ENCODE measurements around the gene ZHX3. TPM values are rescaled to one million over a fixed set of nuclear protein-coding genes. Genes with fewer than 3 reads are reported as not detected.

Gene ZHX3
- total RNA-seq, 3 donors from 2014 or later (not counting 1 experiment from before 2014, with no cell fraction given): 9.0 to 11.8 (median 10.3) TPM

GRCh38 chr20:41275301-41275731 is 42.2 kb downstream of the ZHX3 start:
- ATAC-seq (no peak), DNase-seq (no peak)
- Mint-ChIP-seq H3K27ac (no peak overlapping the region), H3K4me1 (peaks cover 0 to 6% of the 10 kb centered on the region in 2 donors), H3K9me3 (no peaks in the 10 kb centered on the region), H3K27me3 (ENCODE audit: low read depth in 2 of 2) (no peaks in the 10 kb centered on the region), H3K36me3 (no peaks in the 10 kb centered on the region), H3K4me3 (no peak overlapping the region)
- no peak for TF ChIP-seq CTCF (IDR thresholded peaks at IDR 0.05)
- Histone ChIP-seq H3K36me3 (ENCODE audit: control insufficient read depth, insufficient read depth, low read length) (no peaks in the 10 kb centered on the region), H3K27me3 (ENCODE audit: control insufficient read depth, insufficient read depth, low read length) (no peaks in the 10 kb centered on the region), H3K4me3 (ENCODE audit: low read length) (no peak overlapping the region), H3K27ac (ENCODE audit: low read length) (no peak overlapping the region), H3K9me3 (ENCODE audit: control insufficient read depth, insufficient read depth, low read length) (no peaks in the 10 kb centered on the region), H3K4me1 (ENCODE audit: control insufficient read depth, insufficient read depth, low read length) (no peaks in the 10 kb centered on the region)
- 96% methylated on average over 4 of the region's 4 CpGs for WGBS (ENCODE audit: insufficient coverage)
- intact Hi-C loops (cut with micrococcal nuclease): no loop called here

- Histone ChIP-seq H3K36me3 (ENCODE audit: control insufficient read depth, insufficient read depth, low read length) (no peaks in the 10 kb centered on the region), H3K4me3 (ENCODE audit: low read length) (no peak overlapping the region), H3K9me3 (ENCODE audit: control insufficient read depth, insufficient read depth, low read length) (no peaks in the 10 kb centered on the region), H3K27ac (ENCODE audit: low read length) (no peak overlapping the region), H3K27me3 (ENCODE audit: control insufficient read depth, insufficient read depth, low read length) (no peaks in the 10 kb centered on the region), H3K4me1 (ENCODE audit: control insufficient read depth, insufficient read depth, low read length) (no peaks in the 10 kb centered on the region)
- intact Hi-C loops (cut with micrococcal nuclease): no loop called here
- 94% methylated on average over 2 of the region's 5 CpGs for WGBS (ENCODE audit: insufficient coverage)
- Mint-ChIP-seq H3K27me3 (ENCODE audit: low read depth in 2 of 2) (no peaks in the 10 kb centered on the region), H3K4me1 (peaks cover 0 to 6% of the 10 kb centered on the region in 2 donors), H3K4me3 (no peak overlapping the region), H3K27ac (no peak overlapping the region), H3K9me3 (no peaks in the 10 kb centered on the region), H3K36me3 (no peaks in the 10 kb centered on the region)
- DNase-seq: no peak
- no peak for TF ChIP-seq CTCF (IDR thresholded peaks at IDR 0.05)
- ATAC-seq: no peak
Observed at GRCh38 chr20:41274152-41274551, 43.4 kb downstream of the ZHX3 start.

- Mint-ChIP-seq H3K4me1 (peaks cover 0 to 6% of the 10 kb centered on the region in 2 donors), H3K36me3 (no peaks in the 10 kb centered on the region), H3K9me3 (no peaks in the 10 kb centered on the region), H3K27me3 (ENCODE audit: low read depth in 2 of 2) (no peaks in the 10 kb centered on the region), H3K27ac (no peak overlapping the region), H3K4me3 (no peak overlapping the region)
- Histone ChIP-seq H3K27ac (ENCODE audit: low read length) (no peak overlapping the region), H3K4me1 (ENCODE audit: control insufficient read depth, insufficient read depth, low read length) (no peaks in the 10 kb centered on the region), H3K4me3 (ENCODE audit: low read length) (no peak overlapping the region), H3K36me3 (ENCODE audit: control insufficient read depth, insufficient read depth, low read length) (no peaks in the 10 kb centered on the region), H3K9me3 (ENCODE audit: control insufficient read depth, insufficient read depth, low read length) (no peaks in the 10 kb centered on the region), H3K27me3 (ENCODE audit: control insufficient read depth, insufficient read depth, low read length) (no peaks in the 10 kb centered on the region)
- DNase-seq: no peak
- ATAC-seq: no peak
- TF ChIP-seq CTCF (IDR thresholded peaks at IDR 0.05): no peak
- intact Hi-C loops (cut with micrococcal nuclease): no loop called here
Observed at GRCh38 chr20:41273445-41273844, 44.1 kb downstream of the ZHX3 start.

- no peak for TF ChIP-seq CTCF (IDR thresholded peaks at IDR 0.05)
- no peaks in the 10 kb centered on the region for H3K9me3 ChIP-seq (ENCODE audit: control insufficient read depth, insufficient read depth, low read length)
- Mint-ChIP-seq H3K4me1 (peaks cover 0 to 6% of the 10 kb centered on the region in 2 donors), H3K27ac (no peak overlapping the region), H3K9me3 (no peaks in the 10 kb centered on the region), H3K36me3 (no peaks in the 10 kb centered on the region), H3K27me3 (ENCODE audit: low read depth in 2 of 2) (no peaks in the 10 kb centered on the region), H3K4me3 (no peak overlapping the region)
- H3K4me1 ChIP-seq (ENCODE audit: control insufficient read depth, insufficient read depth, low read length): no peaks in the 10 kb centered on the region
- H3K27me3 ChIP-seq (ENCODE audit: control insufficient read depth, insufficient read depth, low read length): no peaks in the 10 kb centered on the region
- no peak for DNase-seq
- H3K36me3 ChIP-seq (ENCODE audit: control insufficient read depth, insufficient read depth, low read length): no peaks in the 10 kb centered on the region
- WGBS (ENCODE audit: insufficient coverage): 33% methylated on average over 1 of the region's 1 CpG
- intact Hi-C loops (cut with micrococcal nuclease): no loop called here
- no peak for ATAC-seq
- H3K27ac ChIP-seq (ENCODE audit: low read length): no peak overlapping the region
- H3K4me3 ChIP-seq (ENCODE audit: low read length): no peak overlapping the region
Observed at GRCh38 chr20:41272339-41272738, 45.2 kb downstream of the ZHX3 start.
